ENCODE data around the gene ACSL3.
A peak's percentile ranks its signal among the peaks of the same experiment; 100 is the strongest.

Gene ACSL3

DNA sequence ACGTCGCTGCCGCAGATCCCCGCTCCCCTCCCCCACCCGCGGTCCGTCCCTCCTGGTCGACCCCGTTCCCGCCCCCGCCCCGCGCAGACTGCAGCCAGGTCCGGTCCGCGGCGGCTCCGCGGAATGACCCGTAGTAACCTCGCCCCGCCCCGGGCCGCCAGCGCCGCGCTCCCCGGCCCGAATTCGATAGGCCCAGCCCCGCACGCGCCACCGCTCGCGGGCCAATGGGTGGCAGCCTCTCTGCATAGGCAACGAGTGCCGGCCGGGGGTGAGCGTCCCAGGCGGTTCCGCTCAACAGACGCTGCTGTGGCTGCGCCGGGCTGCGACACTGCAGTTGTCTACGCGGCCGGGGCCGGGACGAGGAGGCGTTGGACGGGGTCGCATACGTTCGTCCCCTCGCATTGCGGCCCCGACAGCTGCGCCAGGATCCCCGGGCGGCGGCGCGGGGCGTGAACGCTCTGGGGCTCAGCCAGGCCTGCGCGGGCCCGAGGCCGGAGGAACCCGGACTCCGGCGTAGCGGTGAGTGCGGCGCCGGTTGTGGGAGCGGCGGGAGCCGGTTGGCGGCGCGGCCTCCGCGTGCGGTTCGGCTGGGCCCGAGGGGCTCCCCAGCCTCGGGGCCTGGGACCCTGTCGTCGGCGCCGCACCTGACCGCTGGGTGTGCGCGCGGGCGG, at the start of gene ACSL3:
Gene ACSL3, plus strand, starts transcription at position 297 of the 671 bp plus-strand sequence. CDS start 47,737 bp downstream, outside the sequence.
- TF ChIP-seq, protein P1, sequence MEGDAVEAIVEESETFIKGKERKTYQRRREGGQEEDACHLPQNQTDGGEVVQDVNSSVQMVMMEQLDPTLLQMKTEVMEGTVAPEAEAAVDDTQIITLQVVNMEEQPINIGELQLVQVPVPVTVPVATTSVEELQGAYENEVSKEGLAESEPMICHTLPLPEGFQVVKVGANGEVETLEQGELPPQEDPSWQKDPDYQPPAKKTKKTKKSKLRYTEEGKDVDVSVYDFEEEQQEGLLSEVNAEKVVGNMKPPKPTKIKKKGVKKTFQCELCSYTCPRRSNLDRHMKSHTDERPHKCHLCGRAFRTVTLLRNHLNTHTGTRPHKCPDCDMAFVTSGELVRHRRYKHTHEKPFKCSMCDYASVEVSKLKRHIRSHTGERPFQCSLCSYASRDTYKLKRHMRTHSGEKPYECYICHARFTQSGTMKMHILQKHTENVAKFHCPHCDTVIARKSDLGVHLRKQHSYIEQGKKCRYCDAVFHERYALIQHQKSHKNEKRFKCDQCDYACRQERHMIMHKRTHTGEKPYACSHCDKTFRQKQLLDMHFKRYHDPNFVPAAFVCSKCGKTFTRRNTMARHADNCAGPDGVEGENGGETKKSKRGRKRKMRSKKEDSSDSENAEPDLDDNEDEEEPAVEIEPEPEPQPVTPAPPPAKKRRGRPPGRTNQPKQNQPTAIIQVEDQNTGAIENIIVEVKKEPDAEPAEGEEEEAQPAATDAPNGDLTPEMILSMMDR (IDR thresholded peaks at IDR 0.05; ENCODE audit: extremely low read depth, missing control alignments): no peak
- DNase-seq (ENCODE audit: low spot score): peak; percentile 98

DNA sequence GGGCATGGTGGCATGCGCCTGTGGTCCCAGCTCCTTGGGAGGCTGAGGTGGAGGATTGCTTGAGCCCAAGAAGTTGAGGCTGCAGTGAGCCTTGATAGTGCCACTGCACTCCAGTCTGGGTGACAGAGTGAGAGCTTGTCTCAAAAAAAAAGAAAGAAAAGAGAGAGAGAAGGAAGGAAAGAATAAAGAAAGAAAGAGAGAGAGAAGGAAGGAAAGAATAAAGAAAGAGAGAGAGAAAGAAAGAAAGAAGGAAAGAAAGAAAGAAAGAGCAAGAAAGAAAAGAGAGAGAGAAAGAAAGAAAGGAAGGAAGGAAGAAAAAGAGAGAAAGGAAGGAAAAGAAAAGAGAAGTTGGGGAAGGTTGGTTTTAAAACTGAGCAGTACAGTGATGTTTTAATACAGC, 49.0 kb upstream of the ACSL3 start:
- DNase-seq (ENCODE audit: low spot score): no peak
- TF ChIP-seq, protein P1 (IDR thresholded peaks at IDR 0.05; ENCODE audit: extremely low read depth, missing control alignments): no peak

DNA sequence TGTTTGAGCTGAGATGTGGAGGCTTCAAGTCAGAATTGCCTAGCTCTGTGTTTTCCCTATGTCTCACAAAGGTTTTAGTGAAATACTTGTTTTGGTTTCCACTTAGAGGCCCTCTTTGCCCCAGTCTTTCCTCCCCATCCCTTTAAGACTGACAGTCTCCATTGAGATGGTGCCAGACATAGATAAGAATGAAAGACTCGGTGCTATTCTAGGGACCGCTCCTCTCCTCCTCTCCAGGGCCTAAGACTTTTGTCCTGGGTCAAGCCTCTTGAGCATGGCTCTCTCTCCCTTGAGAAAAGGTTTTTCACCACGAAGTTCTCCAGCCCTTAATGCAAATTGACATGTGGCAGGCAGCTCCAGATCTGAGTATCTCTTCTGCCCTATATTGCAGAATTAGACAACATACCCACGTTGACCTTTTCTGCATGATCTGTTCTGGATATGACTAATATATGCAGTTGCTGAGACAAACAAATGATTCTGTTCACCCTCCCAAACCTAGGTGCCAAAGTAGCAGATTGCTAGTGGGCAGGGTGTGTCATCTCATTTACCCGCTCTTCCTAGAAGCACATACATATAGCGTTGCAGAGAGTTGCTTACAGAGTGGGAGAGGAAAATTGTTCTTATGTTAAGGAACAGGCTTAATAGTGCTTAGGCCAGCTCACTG, 47.5 kb upstream of the ACSL3 start:
- peak; percentile 81 for DNase-seq (ENCODE audit: low spot score)
- TF ChIP-seq, protein P1 (IDR thresholded peaks at IDR 0.05; ENCODE audit: extremely low read depth, missing control alignments): no peak

DNA sequence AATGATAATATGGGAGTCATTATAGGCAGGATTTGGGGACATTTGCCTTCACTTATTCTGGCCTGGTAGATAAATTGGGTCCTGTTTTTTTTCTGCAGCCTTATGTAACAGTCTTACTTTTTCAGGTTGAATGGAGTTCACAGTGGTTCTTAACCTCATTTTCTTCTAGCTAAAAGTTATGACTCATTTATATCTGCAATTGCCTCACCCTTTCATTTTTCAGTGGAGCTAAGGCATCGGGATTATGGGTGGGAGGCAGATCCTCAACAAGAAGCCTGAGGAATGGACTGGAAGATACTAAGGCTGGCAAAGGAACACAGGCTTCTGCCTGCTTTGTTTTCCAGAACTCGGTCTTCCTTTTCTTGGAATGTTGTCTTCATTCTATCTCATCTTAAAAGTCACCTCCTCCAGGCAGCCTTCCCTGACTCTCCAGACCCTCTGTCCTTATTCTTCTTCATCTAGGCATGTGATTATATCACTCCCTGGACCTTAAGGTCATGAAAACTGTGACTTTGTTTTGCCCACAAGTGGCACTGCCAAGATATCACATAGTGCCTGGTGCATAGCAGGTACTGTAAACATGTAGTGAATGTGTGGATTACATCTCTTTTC, 41.0 kb upstream of the ACSL3 start:
- TF ChIP-seq, protein P1 (IDR thresholded peaks at IDR 0.05; ENCODE audit: extremely low read depth, missing control alignments): no peak
- DNase-seq (ENCODE audit: low spot score): peak; percentile 31

DNA sequence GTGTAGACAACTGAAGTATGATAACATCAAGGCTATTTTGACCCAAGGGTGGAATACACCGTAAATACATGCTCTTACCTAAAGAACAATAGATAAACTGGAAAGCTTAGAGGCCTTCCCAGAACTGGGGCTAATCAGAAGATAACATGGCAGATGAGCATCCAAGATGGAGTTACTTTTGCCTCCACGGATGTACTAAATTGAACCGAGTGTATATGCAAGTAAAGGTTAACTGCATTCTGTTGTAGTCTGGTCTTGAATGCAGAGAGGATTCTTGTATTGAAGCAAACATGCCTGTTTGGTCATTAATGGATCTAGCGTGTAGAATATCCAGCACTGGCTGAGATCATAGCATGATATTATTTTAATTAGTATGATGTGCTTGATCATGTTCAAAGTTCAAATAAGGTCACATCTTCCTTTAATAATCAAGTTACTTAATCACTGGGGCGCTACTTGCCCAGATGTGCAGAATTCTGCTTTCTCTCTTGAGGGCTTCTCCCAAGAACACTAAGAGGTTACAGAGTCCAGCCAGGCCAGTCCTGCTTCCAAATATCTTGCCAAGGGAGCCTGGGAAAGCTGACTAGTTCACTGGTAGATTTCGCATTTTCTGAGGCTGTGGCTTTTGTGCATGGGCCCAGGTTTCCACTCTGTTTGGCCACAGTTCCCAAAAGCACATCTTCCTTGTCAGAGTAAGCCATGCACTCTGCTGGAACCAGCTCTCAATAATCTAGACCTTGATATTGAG, 37.5 kb upstream of the ACSL3 start:
- TF ChIP-seq, protein P1 (IDR thresholded peaks at IDR 0.05; ENCODE audit: extremely low read depth, missing control alignments): no peak
- no peak for DNase-seq (ENCODE audit: low spot score)

DNA sequence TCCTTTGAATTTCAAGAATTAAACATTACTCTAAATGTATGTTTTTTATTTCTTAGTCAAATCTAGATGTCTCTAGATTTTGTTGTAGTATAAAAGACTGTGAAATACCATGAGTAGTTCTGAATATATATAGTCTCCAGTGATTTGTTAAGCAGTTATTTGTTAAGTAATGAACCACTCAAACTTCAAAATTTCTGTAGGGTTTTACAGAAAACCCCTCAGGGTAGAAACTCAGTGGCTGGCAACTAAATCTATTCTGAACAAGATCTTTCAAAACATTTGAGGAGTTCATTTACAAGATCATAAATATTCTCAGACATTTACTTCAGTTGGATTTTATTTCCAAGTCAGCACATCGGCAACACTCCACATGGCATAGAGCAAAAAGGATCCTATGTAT, 35.8 kb upstream of the ACSL3 start:
- TF ChIP-seq, protein P1 (IDR thresholded peaks at IDR 0.05; ENCODE audit: extremely low read depth, missing control alignments): no peak
- no peak for DNase-seq (ENCODE audit: low spot score)
